Endothelial cell of umbilical vein (primary cell): ENCODE data around the gene WAC. TPM values are rescaled to one million over a fixed set of nuclear protein-coding genes. Genes with fewer than 3 reads are reported as not detected.

Experiments used
- BruUV-seq: library from RNA; stranded (reverse); fragments of 400-500 nt; replicated peaks from 2 replicates; lab custom pipeline; 2021; lab: Mats Ljungman, UMichigan
- CTCF ChIA-PET: fragments of 300-600, 350-600 bp; sonication (Branson Sonifier 250); formaldehyde crosslinking; loops from one replicate; lab custom pipeline; 2021; ENCODE audit warnings: antibody characterized with exemption, inconsistent platforms; lab: Charles Lee
- POLR2A ChIA-PET: fragments of 300-600, 350-600 bp; sonication (Branson Sonifier 250); formaldehyde crosslinking; loops from one replicate; lab custom pipeline; 2021; ENCODE audit warnings: antibody characterized with exemption, inconsistent platforms; lab: Charles Lee
- DNase-seq: peaks from one replicate; pipeline ENCODE4 v3.0.0-alpha.2; 2011; ENCODE audit warnings: low read depth, low spot score
- FAIRE-seq: peaks from 2 replicates; lab custom pipeline; 2011; peaks lifted over from hg19 to GRCh38; lab: Jason Lieb, UNC
- H2AFZ ChIP-seq: 2 replicates; pipeline ENCODE4 v1.6.0; 2012; ENCODE audit warnings: low read depth, low read length, control low read depth, inconsistent platforms
- H3K27ac ChIP-seq: 2 replicates; pipeline ENCODE4 v1.5.1; 2011; ENCODE audit warnings: low read depth, mild to moderate bottlenecking, control low read depth, low read length, moderate library complexity; ENCODE audit not compliant: insufficient read depth
- H3K27me3 ChIP-seq, 2 experiments: 2 replicates each; pipeline versions ENCODE4 v1.6.0 to v1.6.1; 2011; ENCODE audit warnings: low read length in 2 of 2, mixed read lengths in 1 of 2; ENCODE audit not compliant: control insufficient read depth in 2 of 2, insufficient read depth in 2 of 2
- H3K36me3 ChIP-seq, 2 experiments: 2 replicates in 1 of 2; 3 replicates in 1 of 2; pipeline ENCODE4 v1.5.1; 2011; ENCODE audit warnings: low read length in 2 of 2, mild to moderate bottlenecking in 1 of 2, moderate library complexity in 1 of 2; ENCODE audit not compliant: control insufficient read depth in 2 of 2, insufficient read depth in 2 of 2; ENCODE audit errors: extremely low read depth in 1 of 2
- H3K4me1 ChIP-seq: 3 replicates; pipeline ENCODE4 v1.5.1; 2011; ENCODE audit warnings: mild to moderate bottlenecking, low read length; ENCODE audit not compliant: control insufficient read depth, insufficient read depth; ENCODE audit errors: extremely low read depth
- H3K4me2 ChIP-seq: 2 replicates; pipeline ENCODE4 v1.6.1; 2011; ENCODE audit warnings: low read length, control low read depth, mixed read lengths; ENCODE audit not compliant: insufficient read depth
- H3K4me3 ChIP-seq, 3 experiments: fragments of 200-600 bp in 1 of 3; sonication (generic), shearing (Covaris generic) in 1 of 3; replicated peaks in 1 of 3; 2 replicates each; pipeline ENCODE4 v1.5.1; 2011 to 2016; ENCODE audit warnings: control low read depth in 3 of 3, low read length in 3 of 3, mild to moderate bottlenecking in 2 of 3, inconsistent platforms in 1 of 3, low read depth in 1 of 3, moderate library complexity in 1 of 3; ENCODE audit not compliant: insufficient read depth in 1 of 3
- H3K79me2 ChIP-seq: 2 replicates; pipeline ENCODE4 v1.6.0; 2012; ENCODE audit warnings: low read length, inconsistent platforms; ENCODE audit not compliant: control insufficient read depth, insufficient read depth
- H3K9ac ChIP-seq: replicated peaks from 2 replicates; pipeline ENCODE3; 2011; ENCODE audit warnings: low read length, control low read depth; ENCODE audit not compliant: insufficient read depth; ENCODE audit errors: extremely low read depth
- H3K9me1 ChIP-seq: replicated peaks from 3 replicates; pipeline ENCODE4 v1.6.0; 2011; ENCODE audit warnings: mild to moderate bottlenecking, low read length; ENCODE audit not compliant: control insufficient read depth, insufficient read depth; ENCODE audit errors: extremely low read depth
- H3K9me3 ChIP-seq: replicated peaks from 2 replicates; pipeline ENCODE4 v1.5.1; 2012; ENCODE audit warnings: low read length, inconsistent platforms; ENCODE audit not compliant: control insufficient read depth, insufficient read depth
- H4K20me1 ChIP-seq: replicated peaks from 2 replicates; pipeline ENCODE3; 2011; ENCODE audit warnings: mild to moderate bottlenecking, low read length; ENCODE audit not compliant: control insufficient read depth, insufficient read depth; ENCODE audit errors: extremely low read depth
- EZH2 ChIP-seq: IDR thresholded peaks from 2 replicates; pipeline ENCODE4 v1.6.1; 2012; ENCODE audit warnings: borderline replicate concordance, low read depth, mild to moderate bottlenecking, moderate library complexity, low read length, inconsistent platforms; ENCODE audit not compliant: severe bottlenecking
- FOS ChIP-seq: IDR thresholded peaks from 2 replicates; pipeline ENCODE4 v1.6.1; 2011; ENCODE audit warnings: mild to moderate bottlenecking, low read length, moderate library complexity, borderline replicate concordance; ENCODE audit not compliant: insufficient read depth
- GATA2 ChIP-seq: IDR thresholded peaks from 2 replicates; pipeline ENCODE4 v1.7.0; 2011; ENCODE audit warnings: low read depth, mild to moderate bottlenecking, moderate library complexity, mixed read lengths, low read length; ENCODE audit not compliant: insufficient read length, insufficient read depth
- JUN ChIP-seq: IDR thresholded peaks from 2 replicates; pipeline ENCODE4 v1.6.1; 2011; ENCODE audit warnings: borderline replicate concordance, low read depth; ENCODE audit not compliant: insufficient read length, insufficient read depth
- MYC ChIP-seq: IDR thresholded peaks from one replicate; pipeline ENCODE4 v1.6.1; 2011; ENCODE audit warnings: mild to moderate bottlenecking, low read depth, low read length
- POLR2A ChIP-seq: IDR thresholded peaks from 2 replicates; pipeline ENCODE4 v1.6.1; 2012; ENCODE audit warnings: low read depth, mild to moderate bottlenecking, control low read depth, low read length
- POLR2AphosphoS5 ChIP-seq: IDR thresholded peaks from 2 replicates; pipeline ENCODE4 v1.6.1; 2012; ENCODE audit warnings: low read depth, mild to moderate bottlenecking, control low read depth, low read length, moderate library complexity; ENCODE audit not compliant: insufficient read depth
- dilution Hi-C: fragments of 300-500 bp; cut with MboI; formaldehyde crosslinking; loops from one replicate; pipeline ENCODE4 v1.15.0; 2019; ENCODE audit warnings: low sequenced_read_pairs; ENCODE audit not compliant: extremely low pct_ligation_motif_present
- intact Hi-C: fragments of 100-400 bp; cut with micrococcal nuclease; formaldehyde crosslinking; loops from one replicate; pipeline ENCODE4 v1.10.0; 2022
- polyA plus RNA-seq, 4 experiments: library from polyadenylated mRNA; depleted of rRNA in 3 of 4; stranded (reverse) in 3 of 4; unstranded in 1 of 4; fragments of >200 nt; gene quantifications; 2 replicates each; pipeline versions ENCODE4 v1.2.1 to v1.2.3, GENCODE V29; 2011 to 2012; ENCODE audit warnings: missing spikeins in 1 of 4
- total RNA-seq: library from RNA; stranded (reverse); gene quantifications from 2 replicates; pipeline ENCODE4 v1.2.3, GENCODE V29; 2021
- TF ChIP-seq, protein P1 (sequence below), 2 donors: IDR thresholded peaks; 1 replicate in 1 of 2; 2 replicates in 1 of 2; pipeline ENCODE4 v1.5.1; 2011; ENCODE audit warnings: low read length in 2 of 2, mild to moderate bottlenecking in 2 of 2, moderate library complexity in 2 of 2, control low read depth in 1 of 2, inconsistent platforms in 1 of 2, low read depth in 1 of 2; ENCODE audit not compliant: insufficient read depth in 1 of 2; ENCODE audit errors: extremely low read depth in 1 of 2
- TF ChIP-seq, protein P2 (sequence below): IDR thresholded peaks from 2 replicates; pipeline ENCODE4 v1.6.1; 2011; ENCODE audit not compliant: insufficient read depth, insufficient read length

The WAC gene
- total and polyA plus RNA-seq, 2 donors (not counting 3 experiments of a cell fraction or from before 2014, with no cell fraction given), result 49.2 to 101 TPM

DNA sequence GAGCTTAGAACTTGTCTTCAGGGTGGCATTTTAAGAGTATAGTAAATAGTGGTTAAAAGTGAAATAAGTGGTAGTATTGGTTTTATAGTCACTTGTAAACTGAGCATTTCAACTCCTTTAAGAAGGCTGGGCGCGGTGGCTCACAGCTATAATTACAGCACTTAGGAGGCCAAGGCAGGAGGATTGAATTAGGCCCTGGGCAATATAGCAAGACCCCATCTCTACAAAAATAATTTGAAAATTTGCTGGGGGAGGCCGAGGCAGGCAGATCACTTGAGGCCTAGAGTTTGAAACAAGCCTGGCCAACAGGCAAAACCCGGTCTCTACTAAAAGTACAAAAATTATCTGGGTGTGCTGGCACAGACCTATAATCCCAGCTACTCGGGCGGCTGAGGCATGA is 80.0 kb downstream of the WAC start:
- TF ChIP-seq, protein P1, sequence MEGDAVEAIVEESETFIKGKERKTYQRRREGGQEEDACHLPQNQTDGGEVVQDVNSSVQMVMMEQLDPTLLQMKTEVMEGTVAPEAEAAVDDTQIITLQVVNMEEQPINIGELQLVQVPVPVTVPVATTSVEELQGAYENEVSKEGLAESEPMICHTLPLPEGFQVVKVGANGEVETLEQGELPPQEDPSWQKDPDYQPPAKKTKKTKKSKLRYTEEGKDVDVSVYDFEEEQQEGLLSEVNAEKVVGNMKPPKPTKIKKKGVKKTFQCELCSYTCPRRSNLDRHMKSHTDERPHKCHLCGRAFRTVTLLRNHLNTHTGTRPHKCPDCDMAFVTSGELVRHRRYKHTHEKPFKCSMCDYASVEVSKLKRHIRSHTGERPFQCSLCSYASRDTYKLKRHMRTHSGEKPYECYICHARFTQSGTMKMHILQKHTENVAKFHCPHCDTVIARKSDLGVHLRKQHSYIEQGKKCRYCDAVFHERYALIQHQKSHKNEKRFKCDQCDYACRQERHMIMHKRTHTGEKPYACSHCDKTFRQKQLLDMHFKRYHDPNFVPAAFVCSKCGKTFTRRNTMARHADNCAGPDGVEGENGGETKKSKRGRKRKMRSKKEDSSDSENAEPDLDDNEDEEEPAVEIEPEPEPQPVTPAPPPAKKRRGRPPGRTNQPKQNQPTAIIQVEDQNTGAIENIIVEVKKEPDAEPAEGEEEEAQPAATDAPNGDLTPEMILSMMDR (IDR thresholded peaks at IDR 0.05; ENCODE audit: extremely low read depth in 1 of 2, insufficient read depth in 1 of 2, low read depth in 1 of 2, low read length in 2 of 2), result no peak
- TF ChIP-seq POLR2A, result no peak
- TF ChIP-seq JUN, result no peak
- no peak for TF ChIP-seq FOS
- BruUV-seq, result no TSS peak
- Histone ChIP-seq H4K20me1 (no peaks in the 10 kb centered on the region), H3K4me3 (no peak overlapping the region), H3K27me3 (no peaks in the 10 kb centered on the region), H3K9me1 (no peaks in the 10 kb centered on the region), H3K79me2 (peaks cover 30% of the 10 kb centered on the region), H3K9ac (no peak overlapping the region), H3K9me3 (no peaks in the 10 kb centered on the region), H3K4me2 (no peak overlapping the region), H3K27ac (no peak overlapping the region), H3K36me3 (peaks cover 27 to 47% of the 10 kb centered on the region in 2 experiments), H2AFZ (no peak overlapping the region), H3K4me1 (no peaks in the 10 kb centered on the region)
- intact Hi-C loops, result loop anchor here (5.0 kb wide), 1 partner anchor 76 kb away; no protein-coding TSS in a partner anchor
- no peak for FAIRE-seq
- ChIA-PET POLR2A (interaction anchor here (0.6 kb wide), 1 partner anchor 110 kb away, joined by 4 read pairs; no protein-coding TSS in a partner anchor), CTCF (interaction anchor here (0.8 to 1.2 kb wide), 2 partner anchors 8 to 15 kb away, joined by 3 read pairs; no protein-coding TSS in a partner anchor)
- no peak for DNase-seq
- dilution Hi-C loops, result no loop called here

DNA sequence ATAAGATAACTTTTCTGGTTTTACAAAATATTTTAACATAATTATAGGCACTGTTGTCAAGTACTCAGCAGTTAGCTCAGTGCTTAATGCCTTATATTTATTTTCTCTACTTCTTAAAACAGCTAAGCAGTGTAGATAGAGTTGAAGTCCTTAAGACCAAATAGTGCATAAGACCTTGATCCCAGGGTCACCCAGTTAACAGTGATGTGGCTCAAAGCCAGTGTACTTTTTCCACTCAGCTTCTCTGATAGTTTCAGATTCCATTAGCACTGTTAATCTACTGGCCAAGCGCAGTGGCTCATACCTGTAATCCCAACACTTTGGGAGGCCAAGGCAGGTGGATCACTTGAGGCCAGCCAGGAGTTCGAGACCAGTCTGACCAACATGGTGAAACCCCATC is 83.6 kb downstream of the WAC start:
- ChIA-PET POLR2A (no interaction called here), CTCF (no interaction called here)
- no peak overlapping the region for H3K9ac ChIP-seq
- DNase-seq (no peak), FAIRE-seq (no peak)
- BruUV-seq, result no TSS peak
- dilution Hi-C loops (no loop called here), intact Hi-C loops (no loop called here)
- H3K9me1 ChIP-seq, result no peaks in the 10 kb centered on the region
- no peak overlapping the region for H3K4me3 ChIP-seq
- H3K79me2 ChIP-seq, result peaks cover 11% of the 10 kb centered on the region
- no peaks in the 10 kb centered on the region for H3K9me3 ChIP-seq
- peaks cover 18 to 48% of the 10 kb centered on the region in 2 experiments for H3K36me3 ChIP-seq
- no peak overlapping the region for H3K27ac ChIP-seq
- no peak overlapping the region for H3K4me2 ChIP-seq
- H3K27me3 ChIP-seq, result no peaks in the 10 kb centered on the region
- H2AFZ ChIP-seq, result no peak overlapping the region
- no peak for TF ChIP-seq JUN
- no peak for TF ChIP-seq POLR2A
- TF ChIP-seq, protein P1 (IDR thresholded peaks at IDR 0.05; ENCODE audit: extremely low read depth in 1 of 2, insufficient read depth in 1 of 2, low read depth in 1 of 2, low read length in 2 of 2), result no peak
- TF ChIP-seq, protein P2, sequence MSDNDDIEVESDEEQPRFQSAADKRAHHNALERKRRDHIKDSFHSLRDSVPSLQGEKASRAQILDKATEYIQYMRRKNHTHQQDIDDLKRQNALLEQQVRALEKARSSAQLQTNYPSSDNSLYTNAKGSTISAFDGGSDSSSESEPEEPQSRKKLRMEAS, result no peak
- no peak for TF ChIP-seq GATA2
- no peak for TF ChIP-seq POLR2AphosphoS5
- no peak for TF ChIP-seq FOS
- no peak for TF ChIP-seq EZH2
- TF ChIP-seq MYC, result no peak
- no peaks in the 10 kb centered on the region for H3K4me1 ChIP-seq
- peaks cover 5% of the 10 kb centered on the region for H4K20me1 ChIP-seq
